GM08714 (cell line): Measurements from ENCODE around the gene TRERF1.
"Not testable (repeated sequence)": the region's sequence is repeated elsewhere in the genome, so short reads cannot be mapped to it uniquely, and the experiment has no call there.

Source experiments
- H3K4me3 ChIP-seq: fragments of 200-500 bp; sonication (Bioruptor generic); 2 replicates; pipeline ENCODE4 v1.5.1; 2014; ENCODE audit warnings: mild to moderate bottlenecking, low read length, inconsistent platforms
- ZNF274 ChIP-seq: IDR thresholded peaks from 2 replicates; pipeline ENCODE4 v1.6.1; 2012; ENCODE audit warnings: mild to moderate bottlenecking, low read depth, low read length

The TRERF1 gene

GRCh38 chr6:42326248-42326647 lies 125.5 kb downstream of the TRERF1 start:
- H3K4me3 ChIP-seq, result no peak overlapping the region
- no peak for TF ChIP-seq ZNF274

GRCh38 chr6:42324656-42325324 lies 126.9 kb downstream of the TRERF1 start:
- not testable (repeated sequence) for H3K4me3 ChIP-seq

GRCh38 chr6:42322676-42323075 lies 129.1 kb downstream of the TRERF1 start:
- no peak for TF ChIP-seq ZNF274
- no peak overlapping the region for H3K4me3 ChIP-seq

- H3K4me3 ChIP-seq, result no peak overlapping the region
- TF ChIP-seq ZNF274, result no peak
Observed at GRCh38 chr6:42321976-42322375, 129.8 kb downstream of the TRERF1 start.

- no peak for TF ChIP-seq ZNF274
- no peak overlapping the region for H3K4me3 ChIP-seq
Observed at GRCh38 chr6:42320762-42321161, 131.0 kb downstream of the TRERF1 start.

- TF ChIP-seq ZNF274, result no peak
Observed at GRCh38 chr6:42318480-42318879, 133.2 kb downstream of the TRERF1 start.

GRCh38 chr6:42316981-42317380 lies 134.7 kb downstream of the TRERF1 start:
- no peak overlapping the region for H3K4me3 ChIP-seq
- TF ChIP-seq ZNF274, result no peak

More at GRCh38 chr6:42318480-42318879, 133.2 kb downstream of the TRERF1 start:
- H3K4me3 ChIP-seq, result no peak overlapping the region

GRCh38 chr6:42315991-42316970 lies 135.4 kb downstream of the TRERF1 start:
- no peak for TF ChIP-seq ZNF274
- no peak overlapping the region for H3K4me3 ChIP-seq

- H3K4me3 ChIP-seq, result no peak overlapping the region
- no peak for TF ChIP-seq ZNF274
Observed at GRCh38 chr6:42315259-42315990, 136.3 kb downstream of the TRERF1 start.

GRCh38 chr6:42314571-42315258 lies 137.0 kb downstream of the TRERF1 start:
- no peak for TF ChIP-seq ZNF274
- H3K4me3 ChIP-seq, result no peak overlapping the region

GRCh38 chr6:42313941-42314570 lies 137.7 kb downstream of the TRERF1 start:
- no peak for TF ChIP-seq ZNF274
- H3K4me3 ChIP-seq, result no peak overlapping the region

GRCh38 chr6:42313038-42313437 lies 138.7 kb downstream of the TRERF1 start:
- no peak for TF ChIP-seq ZNF274
- H3K4me3 ChIP-seq, result no peak overlapping the region

- no peak for TF ChIP-seq ZNF274
- no peak overlapping the region for H3K4me3 ChIP-seq
Observed at GRCh38 chr6:42307141-42307470, 144.6 kb downstream of the TRERF1 start.
